Naive thymus-derived CD4-positive, alpha-beta T cell (primary cell): ENCODE results near the gene NRF1. TPM values are rescaled to one million over a fixed set of nuclear protein-coding genes. Genes with fewer than 3 reads are reported as not detected.

Experiments
- ATAC-seq: fragments of 150-1000 bp; cut with Tn5 transposase; 2 replicates; pipeline ENCODE4 v1.10.0; 2021; ENCODE audit warnings: mild to moderate bottlenecking, moderate library complexity
- CTCF ChIA-PET: fragments of 350-600 bp; sonication (Branson Sonifier 250); formaldehyde crosslinking; loops from one replicate; lab custom pipeline; 2021; ENCODE audit warnings: antibody characterized with exemption; lab: Charles Lee
- POLR2A ChIA-PET: fragments of 350-600 bp; sonication (Branson Sonifier 250); formaldehyde crosslinking; loops from one replicate; lab custom pipeline; 2021; ENCODE audit warnings: antibody characterized with exemption, inconsistent platforms; lab: Charles Lee
- DNase-seq, 9 donors: peaks; one replicate each; pipeline versions ENCODE4 v3.0.0 to v3.0.0-alpha.2; 2020 to 2022; ENCODE audit warnings: mixed read lengths in 1 of 9
- H3K27ac ChIP-seq: one replicate; pipeline ENCODE4 v1.7.0; 2013; ENCODE audit warnings: mild to moderate bottlenecking, low read depth, low read length, moderate library complexity
- H3K27me3 ChIP-seq, 2 donors: one replicate each; pipeline ENCODE4 v1.7.0; 2013; ENCODE audit warnings: low read length in 2 of 2, mild to moderate bottlenecking in 2 of 2, moderate library complexity in 2 of 2; ENCODE audit not compliant: control insufficient read depth in 2 of 2, insufficient read depth in 2 of 2
- H3K36me3 ChIP-seq, 3 experiments: 1 replicate in 2 of 3; 2 replicates in 1 of 3; pipeline ENCODE4 v1.7.0; 2013; ENCODE audit warnings: low read length in 3 of 3, mild to moderate bottlenecking in 3 of 3, moderate library complexity in 1 of 3; ENCODE audit not compliant: insufficient read depth in 3 of 3, control insufficient read depth in 2 of 3
- H3K4me1 ChIP-seq, 2 donors: one replicate each; pipeline ENCODE4 v1.7.0; 2013; ENCODE audit warnings: low read length in 2 of 2, mild to moderate bottlenecking in 2 of 2, moderate library complexity in 1 of 2; ENCODE audit not compliant: control insufficient read depth in 2 of 2, insufficient read depth in 2 of 2
- H3K4me3 ChIP-seq: 2 replicates; pipeline ENCODE4 v1.7.0; 2013; ENCODE audit warnings: mild to moderate bottlenecking, low read length
- H3K9me3 ChIP-seq, 3 experiments: 1 replicate in 2 of 3; 2 replicates in 1 of 3; pipeline ENCODE4 v1.7.0; 2013; ENCODE audit warnings: low read length in 3 of 3; ENCODE audit not compliant: control insufficient read depth in 2 of 3
- H3K27ac Mint-ChIP-seq, 9 donors: one replicate each; pipeline ENCODE4 v1.8.0; 2020 to 2022; ENCODE audit warnings: mixed read lengths in 9 of 9, mild to moderate bottlenecking in 8 of 9, moderate library complexity in 5 of 9, inconsistent platforms in 2 of 9
- H3K27me3 Mint-ChIP-seq, 5 donors: one replicate each; pipeline ENCODE4 v1.8.0; 2021 to 2022; ENCODE audit warnings: mixed read lengths in 5 of 5, mild to moderate bottlenecking in 1 of 5
- H3K36me3 Mint-ChIP-seq, 5 donors: one replicate each; pipeline ENCODE4 v1.8.0; 2020 to 2022; ENCODE audit warnings: mixed read lengths in 5 of 5, mild to moderate bottlenecking in 3 of 5, inconsistent platforms in 1 of 5
- H3K4me1 Mint-ChIP-seq, 7 donors: one replicate each; pipeline ENCODE4 v1.8.0; 2020 to 2022; ENCODE audit warnings: mixed read lengths in 7 of 7, mild to moderate bottlenecking in 3 of 7, inconsistent platforms in 1 of 7
- H3K4me3 Mint-ChIP-seq, 10 donors: one replicate each; pipeline ENCODE4 v1.8.0; 2020 to 2022; ENCODE audit warnings: mild to moderate bottlenecking in 10 of 10, mixed read lengths in 10 of 10, moderate library complexity in 6 of 10, inconsistent platforms in 2 of 10
- H3K9me3 Mint-ChIP-seq, 11 donors: one replicate each; pipeline ENCODE4 v1.8.0; 2020 to 2022; ENCODE audit warnings: mixed read lengths in 11 of 11, mild to moderate bottlenecking in 4 of 11, inconsistent platforms in 1 of 11, moderate library complexity in 1 of 11
- intact Hi-C, 2 donors: fragments of 100-400 bp; cut with micrococcal nuclease; formaldehyde crosslinking; loops; one replicate each; pipeline ENCODE4 v1.15.1; 2023
- polyA plus RNA-seq, 2 donors: library from polyadenylated mRNA; unstranded; fragments of 300-500 nt; fragmentation: Illumina TruSeq; gene quantifications; one replicate each; pipeline ENCODE4 v1.2.3, GENCODE V29; 2021
- total RNA-seq, 6 experiments: library from RNA in 5 of 6; stranded (reverse) in 5 of 6; gene quantifications; 1 replicate in 5 of 6; 2 replicates in 1 of 6; pipeline ENCODE4 v1.2.3 and lab custom pipeline; 2021 to 2026

The NRF1 gene
- total and polyA plus RNA-seq, 7 experiments from 2014 or later, result 24.7 to 49.3 (median 35.3) TPM

DNA sequence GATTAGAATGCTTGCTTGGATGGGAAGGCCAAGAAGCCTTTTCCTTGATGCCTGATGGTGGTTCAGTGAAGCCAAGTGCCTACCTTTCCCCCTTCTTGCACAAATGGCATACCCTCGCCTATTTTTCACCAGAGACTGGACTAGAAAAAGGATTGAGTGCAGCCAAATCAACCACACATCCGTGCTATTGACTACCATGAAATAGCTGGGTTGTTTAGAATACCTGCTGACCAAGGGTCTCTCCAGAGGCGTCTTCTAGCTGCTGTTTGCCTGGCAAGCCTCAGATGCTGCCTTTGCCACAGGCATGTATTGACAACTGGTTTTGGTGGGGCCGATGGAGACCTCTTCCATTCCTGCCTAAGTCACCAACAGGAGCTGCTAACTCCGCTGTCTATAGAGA lies 146.5 kb downstream of the NRF1 start:
- ChIA-PET CTCF (no interaction called here), POLR2A (no interaction called here)
- no peaks in the 10 kb centered on the region for H3K4me1 ChIP-seq
- intact Hi-C loops, result no loop called here
- peaks cover 0 to 21% (median 0%) of the 10 kb centered on the region in 3 experiments for H3K36me3 ChIP-seq
- peaks cover 0 to 29% (median 6%) of the 10 kb centered on the region in 5 donors for H3K36me3 Mint-ChIP-seq
- ATAC-seq (no peak), DNase-seq (no peak)
- H3K27me3 ChIP-seq, result no peaks in the 10 kb centered on the region
- H3K9me3 Mint-ChIP-seq, result no peaks in the 10 kb centered on the region
- peaks cover 0 to 2% (median 0%) of the 10 kb centered on the region in 7 donors for H3K4me1 Mint-ChIP-seq
- no peaks in the 10 kb centered on the region for H3K27me3 Mint-ChIP-seq
- H3K4me3 ChIP-seq, result no peak overlapping the region
- H3K27ac ChIP-seq, result no peak overlapping the region
- H3K4me3 Mint-ChIP-seq, result peak overlapping the region in 1 of 10 donors; percentile 5
- H3K27ac Mint-ChIP-seq, result no peak overlapping the region
- H3K9me3 ChIP-seq, result no peaks in the 10 kb centered on the region

- Mint-ChIP-seq H3K27me3 (no peaks in the 10 kb centered on the region), H3K36me3 (peaks cover 0 to 4% (median 0%) of the 10 kb centered on the region in 5 donors), H3K4me1 (peaks cover 0 to 8% (median 0%) of the 10 kb centered on the region in 7 donors), H3K27ac (no peak overlapping the region), H3K4me3 (no peak overlapping the region), H3K9me3 (no peaks in the 10 kb centered on the region)
- Histone ChIP-seq H3K27ac (no peak overlapping the region), H3K36me3 (no peaks in the 10 kb centered on the region), H3K4me3 (no peak overlapping the region), H3K9me3 (no peaks in the 10 kb centered on the region), H3K27me3 (no peaks in the 10 kb centered on the region), H3K4me1 (no peaks in the 10 kb centered on the region)
- ATAC-seq (no peak), DNase-seq (no peak)
- ChIA-PET POLR2A (no interaction called here), CTCF (no interaction called here)
- intact Hi-C loops, result no loop called here
These were observed 151.0 kb downstream of the NRF1 start for GRCh38 chr7:129762387-129762969.

DNA sequence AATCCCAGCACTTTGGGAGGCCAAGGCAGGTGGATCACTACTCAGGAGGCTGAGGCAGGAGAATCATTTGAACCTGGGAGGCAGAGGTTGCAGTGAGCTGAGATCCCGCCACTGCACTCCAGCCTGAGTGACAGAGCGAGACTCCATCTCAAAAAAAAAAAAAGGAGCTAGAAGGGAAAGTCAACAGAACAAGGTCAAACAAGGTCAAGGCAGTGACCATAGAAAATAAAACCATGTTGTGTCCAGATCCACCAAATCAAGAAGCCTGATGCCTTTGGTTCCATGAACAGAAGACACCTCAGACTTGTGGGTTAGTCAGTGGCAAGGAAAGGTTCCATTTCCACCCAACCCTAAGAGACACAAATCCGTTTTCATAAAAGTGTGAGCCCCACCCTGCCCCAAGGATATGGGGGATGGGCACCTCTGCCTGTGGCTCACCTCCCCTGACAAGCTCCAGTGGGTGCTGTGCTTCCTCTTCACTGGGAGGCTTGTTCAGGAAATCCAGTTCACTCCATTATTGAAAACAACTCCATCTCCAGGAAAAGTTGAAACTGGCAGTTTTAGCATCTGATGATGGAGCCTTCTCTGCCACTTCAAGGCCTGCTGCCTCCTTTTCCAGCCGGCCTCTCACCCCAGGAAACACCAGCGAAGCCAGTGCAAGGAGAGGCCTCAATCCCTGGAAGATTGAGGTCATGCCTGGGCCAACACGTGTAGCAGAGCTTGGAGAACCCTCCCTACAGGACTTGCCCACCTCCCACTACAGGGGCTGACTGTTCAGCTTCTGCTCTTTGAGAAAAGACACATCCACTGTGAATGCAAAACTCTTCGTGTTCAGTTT lies 152.9 kb downstream of the NRF1 start:
- no peaks in the 10 kb centered on the region for H3K4me1 ChIP-seq
- H3K36me3 ChIP-seq, result no peaks in the 10 kb centered on the region
- intact Hi-C loops, result no loop called here
- Mint-ChIP-seq H3K4me1 (peaks cover 0 to 6% (median 0%) of the 10 kb centered on the region in 7 donors), H3K36me3 (no peaks in the 10 kb centered on the region), H3K27ac (no peak overlapping the region), H3K4me3 (no peak overlapping the region), H3K27me3 (no peaks in the 10 kb centered on the region), H3K9me3 (no peaks in the 10 kb centered on the region)
- no peak overlapping the region for H3K4me3 ChIP-seq
- no peaks in the 10 kb centered on the region for H3K9me3 ChIP-seq
- ATAC-seq (no peak), DNase-seq (no peak)
- ChIA-PET POLR2A (interaction anchor here (0.6 kb wide), 1 partner anchor 708 kb away, joined by 4 read pairs; no protein-coding TSS in a partner anchor), CTCF (no interaction called here)
- no peak overlapping the region for H3K27ac ChIP-seq
- H3K27me3 ChIP-seq, result no peaks in the 10 kb centered on the region

- no peak overlapping the region for H3K4me3 Mint-ChIP-seq
- ATAC-seq, result no peak
- Histone ChIP-seq H3K9me3 (no peaks in the 10 kb centered on the region), H3K4me3 (no peak overlapping the region), H3K27me3 (no peaks in the 10 kb centered on the region), H3K36me3 (no peaks in the 10 kb centered on the region), H3K27ac (no peak overlapping the region), H3K4me1 (no peaks in the 10 kb centered on the region)
- no peaks in the 10 kb centered on the region for H3K9me3 Mint-ChIP-seq
- POLR2A ChIA-PET, result no interaction called here
- no peaks in the 10 kb centered on the region for H3K27me3 Mint-ChIP-seq
- no peaks in the 10 kb centered on the region for H3K36me3 Mint-ChIP-seq
- CTCF ChIA-PET, result no interaction called here
- DNase-seq, result no peak
- H3K4me1 Mint-ChIP-seq, result peaks cover 0 to 6% (median 0%) of the 10 kb centered on the region in 7 donors
- intact Hi-C loops, result no loop called here
- H3K27ac Mint-ChIP-seq, result no peak overlapping the region
These were observed 153.8 kb downstream of the NRF1 start for GRCh38 chr7:129765352-129765751.

DNA sequence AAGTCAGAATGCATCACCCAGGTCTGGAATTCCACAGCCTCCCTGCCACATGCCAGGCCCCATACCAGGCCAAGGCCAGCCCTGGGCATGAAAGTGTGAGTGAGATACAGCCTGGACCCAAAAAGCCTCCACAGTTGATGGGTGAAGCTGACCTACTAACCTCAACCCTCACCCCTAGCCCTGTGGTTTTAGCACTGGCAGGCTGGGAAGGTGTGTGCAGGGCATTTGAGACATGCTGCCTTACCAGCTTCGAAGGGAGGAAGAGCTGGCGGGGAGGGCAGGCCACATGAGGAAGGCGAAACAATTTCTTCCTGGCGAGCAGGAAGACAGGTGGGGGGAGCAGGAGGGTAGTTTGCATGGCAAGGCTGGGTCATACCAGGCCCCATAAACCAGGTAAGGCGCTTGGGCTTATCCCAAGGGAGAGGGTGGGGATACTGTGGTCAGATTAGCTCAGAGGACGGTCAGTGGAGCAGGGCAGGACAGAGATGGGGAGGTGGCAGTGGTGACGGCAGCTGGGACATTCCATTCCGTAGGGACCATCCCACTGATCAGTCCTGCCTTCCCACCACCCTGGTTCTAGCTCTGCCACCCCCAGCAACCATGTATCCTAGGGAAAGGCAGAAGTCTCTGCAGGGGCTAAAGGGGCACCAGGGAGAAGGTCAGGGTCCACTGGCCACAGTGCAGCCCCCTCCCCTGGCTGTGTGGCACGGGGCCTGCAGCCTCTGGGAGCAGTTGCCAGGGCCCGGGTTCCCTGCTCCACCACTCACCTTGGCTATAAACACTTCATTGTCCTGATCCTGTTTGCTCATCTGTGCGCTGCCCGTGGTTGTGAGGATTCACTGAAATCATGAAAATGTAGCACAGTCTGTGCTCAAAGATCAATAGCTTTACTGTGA lies 155.8 kb downstream of the NRF1 start:
- H3K27me3 ChIP-seq, result no peaks in the 10 kb centered on the region
- Mint-ChIP-seq H3K36me3 (no peaks in the 10 kb centered on the region), H3K4me3 (no peak overlapping the region), H3K9me3 (no peaks in the 10 kb centered on the region), H3K27ac (no peak overlapping the region), H3K27me3 (peaks cover 0 to 3% (median 0%) of the 10 kb centered on the region in 5 donors), H3K4me1 (peaks cover 0 to 6% (median 0%) of the 10 kb centered on the region in 7 donors)
- no peaks in the 10 kb centered on the region for H3K36me3 ChIP-seq
- intact Hi-C loops, result no loop called here
- ATAC-seq (no peak), DNase-seq (no peak)
- no peak overlapping the region for H3K27ac ChIP-seq
- H3K4me3 ChIP-seq, result no peak overlapping the region
- no peaks in the 10 kb centered on the region for H3K9me3 ChIP-seq
- CTCF ChIA-PET, result no interaction called here
- no peaks in the 10 kb centered on the region for H3K4me1 ChIP-seq
- POLR2A ChIA-PET, result no interaction called here

- intact Hi-C loops, result no loop called here
- ATAC-seq (no peak), DNase-seq (no peak)
- Mint-ChIP-seq H3K36me3 (no peaks in the 10 kb centered on the region), H3K27me3 (peaks cover 0 to 3% (median 0%) of the 10 kb centered on the region in 5 donors), H3K9me3 (no peaks in the 10 kb centered on the region), H3K27ac (no peak overlapping the region), H3K4me1 (peaks cover 0 to 6% (median 0%) of the 10 kb centered on the region in 7 donors), H3K4me3 (no peak overlapping the region)
- Histone ChIP-seq H3K4me1 (no peaks in the 10 kb centered on the region), H3K9me3 (no peaks in the 10 kb centered on the region), H3K27me3 (no peaks in the 10 kb centered on the region), H3K4me3 (no peak overlapping the region), H3K27ac (no peak overlapping the region), H3K36me3 (no peaks in the 10 kb centered on the region)
- ChIA-PET POLR2A (no interaction called here), CTCF (no interaction called here)
These were observed 157.3 kb downstream of the NRF1 start for GRCh38 chr7:129768614-129769399.
